HEK293T (cell line): ENCODE measurements around the gene DDX10.

ENCODE experiments used
- BHLHE40 ChIP-seq: fragments of 450-650 bp; IDR thresholded peaks from 2 replicates; pipeline ENCODE4 v1.6.1; 2016; ENCODE audit warnings: mild to moderate bottlenecking, moderate library complexity, borderline replicate concordance
- FOXA1 ChIP-seq: fragments of 450-650 bp; IDR thresholded peaks from 2 replicates; pipeline ENCODE4 v1.6.1; 2016; ENCODE audit warnings: mild to moderate bottlenecking
- FOXK2 ChIP-seq: fragments of 450-650 bp; IDR thresholded peaks from 2 replicates; pipeline ENCODE4 v1.6.1; 2016; ENCODE audit warnings: mild to moderate bottlenecking
- FOXM1 ChIP-seq: fragments of 450-650 bp; IDR thresholded peaks from 2 replicates; pipeline ENCODE4 v1.6.1; 2017; ENCODE audit warnings: mild to moderate bottlenecking, borderline replicate concordance
- HDGF ChIP-seq: fragments of 450-650 bp; IDR thresholded peaks from 2 replicates; pipeline ENCODE4 v1.6.1; 2017; ENCODE audit warnings: antibody characterized with exemption, borderline replicate concordance
- L3MBTL2 ChIP-seq: fragments of 450-650 bp; conservative IDR thresholded peaks from 2 replicates; pipeline ENCODE4 v1.6.1; 2016; ENCODE audit warnings: mild to moderate bottlenecking
- PKNOX1 ChIP-seq: fragments of 450-650 bp; IDR thresholded peaks from 2 replicates; pipeline ENCODE4 v1.6.1; 2016
- SP1 ChIP-seq: fragments of 450-650 bp; IDR thresholded peaks from 2 replicates; pipeline ENCODE4 v1.6.1; 2017

GRCh38 chr11:108916935-108917334, 252.1 kb downstream of the DDX10 start:
- no peak for TF ChIP-seq FOXA1
- TF ChIP-seq FOXK2: no peak
- no peak for TF ChIP-seq HDGF
- TF ChIP-seq SP1: no peak
- TF ChIP-seq FOXM1: no peak
- no peak for TF ChIP-seq BHLHE40
- TF ChIP-seq L3MBTL2: no peak
- no peak for TF ChIP-seq PKNOX1
